Hepatic stellate cell (primary cell): ENCODE measurements around the gene SGF29.
"Not testable (repeated sequence)": the region's sequence is repeated elsewhere in the genome, so short reads cannot be mapped to it uniquely, and the experiment has no call there.

Experiments
- DNase-seq: peaks from one replicate; pipeline ENCODE4 v3.0.0; 2011; ENCODE audit warnings: low spot score

The SGF29 gene

DNA sequence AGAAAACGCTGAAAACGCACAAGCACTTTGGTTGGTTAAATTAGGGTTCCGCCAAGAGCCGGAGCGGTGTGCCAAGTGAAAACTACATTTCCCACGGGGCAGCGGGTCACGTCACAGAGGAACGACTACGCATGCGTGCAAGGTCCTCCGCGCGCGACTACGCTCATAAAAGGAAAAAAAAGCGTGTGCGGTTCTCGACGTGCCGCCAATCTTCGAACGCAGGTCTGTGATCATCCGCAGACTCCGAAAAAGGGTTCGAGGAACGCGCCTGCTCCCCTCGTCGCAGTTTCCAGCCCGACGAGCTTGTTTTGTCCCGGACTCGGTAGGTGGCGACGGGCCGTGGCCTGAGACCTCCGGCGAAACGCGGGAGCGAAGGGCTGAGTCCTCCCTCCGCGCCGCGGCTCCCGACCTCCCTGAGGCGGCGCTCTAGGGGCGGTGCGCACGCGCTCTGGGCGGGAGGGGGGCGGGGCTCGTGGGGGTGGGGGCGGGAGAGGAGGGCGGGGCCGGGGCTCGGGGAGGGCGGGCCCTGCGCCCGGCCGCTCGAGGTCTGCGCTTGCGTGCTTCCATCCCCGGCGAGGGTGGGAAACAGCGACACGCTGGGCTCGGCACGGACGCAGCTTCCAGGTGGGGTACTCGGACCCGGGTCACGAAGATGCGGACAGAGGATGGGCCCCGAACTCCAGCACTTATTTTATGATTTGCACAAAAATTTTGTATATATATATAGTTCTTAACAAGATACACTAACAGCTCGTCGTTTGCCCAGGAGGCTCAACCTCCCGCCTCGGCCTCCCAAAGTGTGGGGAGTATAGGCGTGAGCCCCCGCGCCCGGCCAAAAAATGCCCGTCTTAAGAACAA is at the start of gene SGF29:
Gene SGF29, plus strand, starts transcription at position 145 of the 858 bp plus-strand sequence. CDS start 27,150 bp downstream, outside the sequence.
- peak; percentile 93 for DNase-seq

DNA sequence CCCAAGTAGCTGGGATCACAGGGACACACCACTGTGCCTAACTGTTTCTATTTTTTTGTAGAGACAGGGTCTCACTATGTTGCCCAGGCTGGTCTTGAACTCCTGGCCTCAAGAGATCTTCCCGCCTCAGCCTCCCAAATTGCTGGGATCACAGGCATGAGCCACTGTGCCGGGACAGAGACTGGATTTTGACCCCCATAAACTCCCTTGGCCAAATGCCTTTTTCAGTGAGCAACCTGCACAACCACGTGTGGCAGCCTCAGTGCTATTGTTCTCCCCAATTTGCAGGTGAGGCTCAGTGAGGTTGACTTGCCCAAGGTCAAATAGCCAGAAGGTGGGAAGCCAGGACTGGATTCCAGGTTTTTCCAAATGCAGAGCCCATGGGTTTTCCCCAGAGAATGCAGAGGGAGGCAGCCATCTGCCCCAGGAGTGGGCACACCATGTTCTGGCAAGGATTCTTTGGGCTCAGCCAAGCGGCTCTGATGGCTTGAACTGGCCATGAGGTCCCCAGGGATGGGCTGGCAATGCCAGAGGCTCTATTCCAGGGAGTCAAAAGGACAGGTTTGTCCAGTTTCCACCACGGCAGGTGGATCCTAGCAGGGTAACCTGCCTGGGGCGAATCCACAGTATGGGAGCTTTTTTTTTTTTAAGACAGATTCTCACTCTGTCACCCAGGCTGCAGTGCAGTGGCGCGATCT is 48.9 kb upstream of the SGF29 start:
- no peak for DNase-seq

DNA sequence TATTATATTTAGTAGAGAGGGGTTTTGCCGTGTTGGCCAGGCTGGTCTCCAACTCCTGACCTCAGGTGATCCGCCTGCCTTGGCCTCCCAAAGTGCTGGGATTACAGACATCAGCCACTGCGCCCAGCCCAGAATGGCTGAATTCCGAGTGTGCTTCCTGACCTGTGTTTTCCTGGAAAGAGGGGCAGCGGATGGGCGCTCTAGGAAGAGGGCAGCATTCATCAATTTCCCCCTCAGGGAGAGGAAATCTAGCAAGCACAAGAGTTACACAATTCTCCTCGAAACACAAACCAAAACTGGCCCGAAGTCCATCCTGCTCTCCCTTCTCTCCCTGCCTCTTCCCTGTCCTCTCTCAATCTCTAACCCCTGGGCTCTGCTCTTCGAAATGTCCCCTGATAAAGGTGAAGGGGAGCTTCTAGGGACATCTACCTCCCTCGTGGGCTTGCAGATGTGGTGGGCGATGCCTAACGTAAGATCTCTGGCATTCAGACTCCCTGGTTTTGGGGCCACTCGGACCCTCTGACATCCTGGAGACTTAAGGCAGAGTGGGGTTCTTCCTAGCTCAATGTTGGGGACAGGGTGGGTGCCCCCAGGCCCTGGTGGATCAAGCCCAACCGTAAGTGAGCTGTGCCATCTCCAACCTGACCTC is 48.1 kb upstream of the SGF29 start:
- DNase-seq: no peak

DNA sequence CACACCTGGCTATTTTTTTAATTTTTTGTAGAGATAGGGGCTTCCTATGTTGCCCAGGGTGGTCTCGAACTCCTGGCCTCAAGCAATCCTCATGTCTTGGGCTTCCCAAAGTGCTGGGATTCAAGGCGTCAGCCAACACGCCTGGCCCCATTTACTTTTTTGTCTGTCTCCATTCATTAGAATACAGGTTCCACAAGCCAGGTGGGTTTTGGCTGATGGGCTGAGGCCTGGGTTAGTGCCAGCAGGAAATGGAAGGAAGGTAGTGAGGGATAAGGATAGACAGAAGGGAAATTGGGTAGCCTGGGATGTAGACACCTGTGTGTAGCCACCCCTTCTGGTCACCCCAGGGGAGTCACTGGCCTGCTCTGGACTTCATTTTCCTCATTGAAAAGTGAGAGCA is 42.7 kb upstream of the SGF29 start:
- no peak for DNase-seq

DNA sequence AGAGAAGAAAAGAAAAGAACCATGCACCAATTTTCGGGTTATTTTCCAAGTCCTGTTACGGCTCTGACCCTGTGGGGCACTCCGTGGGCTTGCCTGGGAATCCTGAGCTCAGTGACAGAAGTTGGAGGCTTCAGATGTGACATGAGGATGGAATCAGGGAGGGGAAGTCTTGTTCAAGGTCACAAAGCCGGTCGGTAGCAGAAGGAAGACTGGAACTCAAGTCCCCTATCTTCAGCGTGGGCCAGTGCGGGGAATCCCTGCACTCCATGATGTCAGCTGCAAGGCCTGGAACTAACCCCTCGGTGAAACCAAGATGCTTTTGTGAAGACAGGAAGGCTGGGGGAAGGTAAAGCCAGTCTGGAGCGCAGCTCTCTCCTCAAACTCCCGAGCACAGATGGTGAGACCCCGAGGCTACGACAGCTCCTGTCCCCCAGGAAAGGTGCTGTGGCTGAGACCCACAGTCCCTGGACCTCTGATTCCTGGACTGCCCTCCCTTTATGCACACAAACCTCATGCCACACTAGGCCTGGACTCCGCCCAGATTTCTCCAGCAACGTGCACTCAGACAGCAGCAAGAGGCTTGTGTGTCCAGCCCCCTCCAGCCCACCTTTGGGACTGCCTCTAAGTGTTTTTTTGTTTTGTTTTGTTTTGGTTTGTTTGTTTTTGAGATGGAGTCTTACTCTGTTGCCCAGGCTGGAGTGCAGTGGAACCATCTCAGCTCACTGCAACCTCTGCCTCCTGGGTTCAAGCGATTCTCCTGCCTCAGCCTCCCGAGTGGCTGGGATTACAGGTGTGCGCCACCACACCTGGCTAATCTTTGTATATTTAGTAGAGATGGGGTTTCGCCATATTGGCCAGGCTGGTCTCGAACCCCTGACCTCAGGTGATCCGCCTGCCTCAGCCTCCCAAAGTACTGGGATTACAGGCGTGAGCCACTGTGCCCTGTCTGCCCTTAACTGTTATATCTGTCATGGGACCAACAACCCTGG is 41.6 kb upstream of the SGF29 start:
- no peak for DNase-seq

DNA sequence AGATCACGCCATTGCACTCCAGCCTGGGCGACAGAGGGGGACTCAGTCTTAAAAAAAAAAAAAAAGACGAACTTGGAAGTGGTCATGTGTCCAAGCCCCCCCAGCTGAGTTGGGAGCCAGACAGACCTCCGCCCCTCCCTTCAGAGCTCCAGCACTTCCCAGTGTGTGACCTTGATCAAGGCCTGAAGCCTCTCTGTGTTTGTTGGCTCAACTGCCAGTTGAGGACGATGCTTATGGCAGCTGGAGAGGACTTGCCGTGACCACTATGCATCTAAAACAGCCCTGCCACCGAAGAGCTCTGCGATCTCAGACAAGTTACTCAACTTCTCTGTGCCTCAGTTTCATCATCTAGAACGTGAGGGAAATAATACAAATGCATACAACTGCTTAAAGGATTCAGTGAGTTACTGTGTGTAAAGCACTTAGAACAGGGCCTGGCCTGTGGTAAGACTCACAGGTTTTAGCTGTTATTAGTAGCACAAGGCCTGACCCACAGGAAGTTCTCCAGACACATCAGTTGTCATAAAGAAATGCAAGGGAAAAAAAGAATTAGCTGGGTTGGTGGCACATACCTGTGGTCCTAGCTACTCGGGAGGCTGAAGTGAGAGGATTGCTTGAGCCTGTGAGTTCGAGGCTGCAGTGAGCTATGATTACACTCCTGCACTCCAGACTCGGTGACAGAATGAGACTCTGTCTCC is 40.1 kb upstream of the SGF29 start:
- DNase-seq: no peak

DNA sequence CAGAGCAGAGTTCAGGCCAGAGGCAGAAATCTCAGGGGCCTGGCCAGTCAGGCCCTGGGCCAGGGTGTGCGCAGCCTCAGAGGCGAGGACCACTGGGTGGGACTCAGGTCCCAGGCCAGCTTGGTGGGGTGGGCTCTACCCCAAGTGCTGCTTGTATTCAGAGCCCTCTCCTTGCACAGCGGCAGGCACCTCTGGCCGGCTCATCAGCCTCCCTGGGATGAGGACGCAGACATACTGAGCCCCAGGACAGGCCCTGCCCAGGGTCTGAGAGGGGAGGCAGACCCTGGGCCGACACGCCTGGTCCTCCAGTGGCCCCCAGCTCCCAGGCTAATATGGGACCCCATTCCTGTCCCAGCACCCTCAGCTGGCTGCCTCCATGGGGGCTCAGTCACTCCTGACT is 39.5 kb upstream of the SGF29 start:
- DNase-seq: no peak

DNA sequence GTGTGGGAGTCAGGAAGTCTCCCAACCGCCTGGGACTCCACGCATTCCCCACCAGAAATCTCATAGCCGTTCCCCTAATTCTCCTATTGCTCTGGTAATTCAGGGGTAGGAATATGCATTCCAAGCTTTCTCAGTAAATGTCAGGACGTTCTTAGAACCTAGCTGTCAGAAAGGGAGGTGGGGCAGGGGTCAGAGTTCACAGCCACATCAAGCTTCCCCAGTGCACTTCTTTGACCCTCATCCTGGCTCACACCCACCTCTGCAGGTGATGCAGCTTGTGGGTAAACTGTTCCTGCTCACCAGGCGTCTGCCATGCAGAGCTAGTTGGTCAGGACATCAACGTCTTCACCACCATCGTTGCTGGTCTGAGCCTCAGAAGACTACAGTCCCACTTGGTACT is 33.0 kb upstream of the SGF29 start:
- no peak for DNase-seq

DNA sequence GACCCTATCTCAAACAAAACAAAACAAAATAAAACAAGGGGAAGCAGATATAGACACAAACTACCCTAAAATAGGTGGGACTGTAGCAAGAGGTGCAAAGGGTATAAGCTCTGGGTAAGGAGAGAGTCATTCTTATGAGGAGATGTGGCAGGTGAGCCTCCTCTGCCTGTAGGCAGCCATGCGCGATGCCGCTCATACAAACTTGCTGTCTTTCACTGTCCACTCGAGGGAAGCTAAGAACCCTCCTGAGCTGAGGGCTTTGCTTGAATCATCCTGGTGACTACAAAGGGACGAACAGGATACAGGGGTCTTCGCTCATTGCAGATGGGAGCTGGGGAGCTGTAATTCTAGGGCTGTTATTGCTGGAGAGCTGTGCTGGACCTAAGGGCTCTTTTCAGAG is 32.3 kb upstream of the SGF29 start:
- no peak for DNase-seq

DNA sequence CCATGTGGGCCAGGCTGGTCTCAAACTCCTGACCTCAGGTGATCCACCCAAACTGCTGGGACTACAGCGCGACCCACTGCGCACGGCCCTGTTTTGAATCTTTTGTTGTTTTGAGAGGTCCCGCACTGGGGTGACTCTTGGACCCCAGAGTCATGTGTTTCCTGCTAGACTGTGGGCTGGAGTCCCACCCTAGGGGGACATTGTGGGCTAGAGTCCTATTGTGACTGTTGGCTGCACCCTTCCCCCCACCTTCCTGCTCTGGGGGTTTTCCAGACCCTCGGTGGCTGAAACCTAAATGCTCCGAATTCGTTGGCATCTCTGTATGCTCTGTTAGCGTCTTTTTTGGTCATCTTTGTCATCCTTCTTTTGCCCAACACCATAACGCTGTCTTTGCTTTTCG is 30.9 kb upstream of the SGF29 start:
- DNase-seq: no peak

DNA sequence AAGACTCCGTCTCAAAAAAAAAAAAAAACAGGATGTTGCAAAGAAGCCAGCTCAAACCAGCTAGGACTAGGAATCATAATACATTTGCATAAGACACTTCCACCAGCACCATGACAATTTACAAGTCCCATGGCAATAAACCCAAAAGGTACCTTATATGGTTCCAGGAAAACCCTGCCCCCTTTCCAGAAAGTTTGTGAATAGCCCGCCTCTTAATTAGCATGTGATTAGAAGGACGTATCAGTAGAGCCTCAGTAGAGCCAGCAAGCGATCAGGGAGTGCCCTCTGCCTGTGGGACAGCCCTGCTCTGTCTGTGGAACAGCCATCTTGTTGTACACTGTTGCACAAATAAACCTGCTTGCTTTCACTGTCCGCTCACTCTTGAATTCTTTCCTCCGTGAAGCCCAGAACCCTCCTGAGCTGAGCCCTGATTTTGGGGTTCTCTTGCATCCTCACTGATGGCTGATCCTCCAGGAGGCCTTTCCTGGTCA is 29.0 kb upstream of the SGF29 start:
- DNase-seq: no peak

DNA sequence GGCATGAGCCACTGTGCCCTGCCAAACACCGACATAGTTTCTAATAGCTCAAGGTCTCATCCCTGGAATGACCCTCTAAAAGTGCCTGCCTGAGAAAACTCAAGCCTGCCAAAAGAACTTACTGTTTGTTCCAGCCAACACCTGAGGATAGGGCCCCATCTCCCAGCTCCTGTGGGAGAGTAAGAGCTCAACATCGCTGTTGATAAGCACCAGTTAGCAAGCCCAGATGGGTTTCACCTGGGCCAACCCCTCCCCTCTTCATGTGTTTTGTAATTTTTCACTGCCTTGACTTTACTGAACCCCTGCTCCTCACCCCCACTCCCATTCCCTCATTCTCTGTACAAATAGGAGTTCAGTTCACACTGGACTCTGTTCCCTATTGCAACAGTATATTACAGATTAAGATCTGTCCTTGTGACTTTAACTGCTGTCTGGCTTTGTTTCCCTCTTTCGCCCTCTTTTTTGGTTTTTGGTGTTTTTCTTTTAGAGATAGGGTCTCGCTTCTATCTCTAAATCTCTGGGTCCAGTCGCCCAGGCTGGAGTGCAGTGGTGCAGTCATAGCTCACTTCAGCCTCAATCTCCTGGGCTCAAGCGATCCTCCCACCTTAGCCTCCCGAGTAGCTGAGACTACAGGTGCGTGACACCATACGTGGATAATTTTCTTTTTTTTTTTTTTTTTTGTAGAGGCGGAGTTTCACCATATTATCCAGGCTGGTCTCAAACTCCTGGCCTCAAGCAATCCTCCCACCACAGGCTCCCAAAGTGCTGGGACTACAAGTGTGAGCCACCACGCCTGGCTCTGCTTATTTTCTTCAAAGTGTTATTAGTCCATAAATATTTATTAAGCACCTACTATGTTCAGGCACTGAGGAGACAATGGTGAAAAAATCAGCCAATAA is 27.3 kb upstream of the SGF29 start:
- DNase-seq: no peak

DNA sequence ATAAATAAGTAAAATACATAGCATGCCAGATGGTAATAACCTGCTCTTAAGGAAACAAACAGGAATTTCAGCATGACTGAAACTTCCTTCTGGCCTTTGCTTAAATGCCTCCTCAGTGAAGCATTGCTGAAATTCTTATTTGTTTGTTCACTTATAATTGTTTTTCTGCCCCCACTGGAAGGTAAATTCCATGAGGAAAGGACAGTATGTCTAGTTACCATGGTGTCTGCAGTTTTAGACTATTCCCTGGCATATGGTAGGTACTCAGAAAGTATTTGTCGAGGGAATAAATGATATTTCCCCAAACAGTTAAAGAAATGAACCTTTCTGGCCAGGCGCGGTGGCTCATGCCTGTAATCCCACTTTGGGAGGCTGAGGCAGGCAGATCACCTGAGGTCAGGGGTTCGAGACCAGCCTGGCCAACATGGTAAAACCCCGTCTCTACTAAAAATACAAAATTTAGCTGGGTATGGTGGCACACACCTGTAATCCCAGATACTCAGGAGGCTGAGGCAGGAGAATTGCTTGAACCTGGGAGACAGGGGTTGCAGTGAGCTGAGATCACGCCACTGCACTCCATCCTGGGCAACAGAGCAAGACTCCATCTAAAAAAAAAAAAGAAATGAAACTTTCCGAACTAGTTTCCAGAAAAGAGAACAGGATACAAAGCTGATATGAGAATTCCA is 26.5 kb upstream of the SGF29 start:
- DNase-seq: not testable (repeated sequence)

DNA sequence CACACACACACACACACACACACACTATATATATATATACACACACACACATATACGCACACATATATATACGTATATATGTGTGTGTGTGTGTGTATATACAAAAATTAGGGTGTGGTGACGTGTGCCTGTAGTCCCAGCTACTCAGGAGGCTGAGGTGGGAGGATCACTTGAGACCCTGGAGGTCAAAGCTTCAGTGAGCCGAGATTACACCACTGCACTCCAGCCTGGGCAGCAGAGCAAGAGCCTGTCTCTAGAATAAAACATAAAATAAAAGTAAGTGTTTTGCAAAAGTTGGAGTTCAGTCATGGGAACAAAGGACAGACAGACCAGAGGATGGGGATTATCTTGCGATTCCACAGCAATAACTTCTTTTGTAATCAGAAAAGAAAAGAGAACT is 25.7 kb upstream of the SGF29 start:
- DNase-seq: no peak

DNA sequence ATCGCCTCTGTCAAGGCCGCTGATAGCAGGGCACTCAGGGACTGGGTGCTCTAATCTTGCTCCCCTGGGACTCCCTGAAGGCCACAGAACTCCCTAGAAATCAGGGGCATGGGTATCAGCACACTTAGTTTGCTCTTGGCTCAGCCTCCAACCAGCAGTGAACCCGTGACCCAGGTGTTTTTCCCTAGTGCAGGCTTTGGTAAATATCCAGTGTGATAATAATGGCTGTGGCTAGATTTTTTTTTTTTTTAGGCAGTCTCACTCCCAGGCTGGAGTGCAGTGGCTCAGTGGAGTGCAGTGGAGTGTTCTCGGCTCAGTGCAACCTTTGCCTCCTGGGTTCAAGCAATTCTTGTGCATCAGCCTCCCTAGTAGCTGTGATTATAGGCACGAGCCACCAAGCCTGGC is 25.3 kb upstream of the SGF29 start:
- DNase-seq: no peak

DNA sequence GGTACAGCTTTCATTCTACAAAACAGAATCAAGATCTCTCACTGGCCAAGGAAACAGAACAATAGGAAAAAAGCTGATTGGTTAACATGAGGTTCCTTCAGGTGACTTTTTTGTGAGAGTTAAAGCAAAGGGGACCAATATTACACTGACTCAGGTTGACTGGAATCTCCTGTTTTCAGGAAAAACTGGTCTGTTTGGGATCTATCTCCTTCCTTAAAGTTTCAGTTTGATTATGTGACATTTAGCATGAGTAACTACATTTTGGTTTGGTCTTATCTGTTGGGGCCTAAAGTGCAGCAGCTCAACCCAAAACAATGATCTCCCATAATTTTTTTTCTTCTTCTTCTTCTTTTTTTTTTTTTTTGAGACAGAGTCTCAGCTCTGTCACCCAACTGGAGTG is 24.6 kb upstream of the SGF29 start:
- no peak for DNase-seq

DNA sequence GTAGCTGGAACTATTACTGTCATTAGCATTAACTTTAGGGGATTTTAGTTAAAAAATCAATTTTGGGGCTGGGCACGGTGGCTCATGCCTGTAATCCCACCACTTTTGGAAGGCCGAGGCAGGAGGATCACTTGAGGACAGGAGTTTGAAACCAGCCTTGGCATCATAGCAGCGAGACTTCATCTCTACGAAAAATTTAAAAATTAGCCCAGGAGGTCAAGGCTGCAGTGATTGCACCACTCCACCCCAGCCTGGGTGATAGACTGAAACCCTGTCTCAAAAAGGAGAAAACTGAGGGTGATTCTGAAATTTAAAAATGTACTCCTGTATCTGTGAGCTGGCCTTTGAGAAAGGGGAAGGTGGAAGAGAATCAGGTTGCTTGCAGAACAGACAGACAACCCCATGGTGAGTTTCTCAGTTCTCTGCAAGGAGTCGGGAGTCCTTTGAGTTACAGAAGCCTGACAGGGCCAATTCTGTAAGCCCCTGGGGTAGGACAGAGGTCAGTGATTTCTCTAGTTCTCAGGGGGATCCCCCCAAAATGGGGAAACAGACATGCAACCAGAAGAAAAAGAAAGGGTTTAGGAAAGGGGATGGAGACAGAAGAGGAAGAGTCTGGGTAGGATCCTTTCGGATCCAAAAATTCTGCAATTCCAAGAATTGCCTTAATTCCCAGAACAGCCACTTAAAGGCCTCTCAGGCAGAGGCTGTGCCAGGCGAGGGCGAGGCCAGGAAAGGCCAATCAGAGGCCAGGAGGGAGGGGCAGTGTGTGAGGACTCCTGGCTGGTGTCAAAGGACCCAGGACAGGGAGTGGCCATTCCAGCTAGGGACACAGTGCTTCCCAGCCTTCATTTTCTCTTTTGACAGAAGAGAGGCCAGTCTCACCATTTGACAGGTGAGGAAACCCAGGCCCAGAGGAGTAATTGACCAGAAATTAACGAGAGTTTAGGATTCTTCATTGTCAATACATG is 21.7 kb upstream of the SGF29 start:
- DNase-seq: no peak
